CD4-positive, alpha-beta memory T cell (primary cell): ENCODE measurements around the gene PGK1. TPM values are rescaled to one million over a fixed set of nuclear protein-coding genes. Genes with fewer than 3 reads are reported as not detected.

Experiments used
- CTCF ChIA-PET: fragments of 350-600 bp; sonication (Branson Sonifier 250); formaldehyde crosslinking; loops from one replicate; lab custom pipeline; 2021; ENCODE audit warnings: inconsistent platforms; ENCODE audit not compliant: partially characterized antibody; lab: Charles Lee
- POLR2A ChIA-PET: fragments of 350-600 bp; sonication (Branson Sonifier 250); formaldehyde crosslinking; loops from one replicate; lab custom pipeline; 2021; ENCODE audit not compliant: partially characterized antibody; lab: Charles Lee
- DNase-seq, 5 donors: peaks; one replicate each; pipeline versions ENCODE4 v3.0.0 to v3.0.0-alpha.2; 2020 to 2022; ENCODE audit warnings: mixed read lengths in 1 of 5
- H3K27ac ChIP-seq: one replicate; pipeline ENCODE4 v1.7.0; 2013; ENCODE audit warnings: low read depth, low read length
- H3K27me3 ChIP-seq: 2 replicates; pipeline ENCODE4 v1.7.0; 2013; ENCODE audit warnings: mild to moderate bottlenecking, low read length, moderate library complexity; ENCODE audit not compliant: insufficient read depth
- H3K36me3 ChIP-seq: 2 replicates; pipeline ENCODE4 v1.7.0; 2013; ENCODE audit warnings: mild to moderate bottlenecking, low read length, moderate library complexity; ENCODE audit not compliant: insufficient read depth
- H3K4me1 ChIP-seq: 2 replicates; pipeline ENCODE4 v1.7.0; 2013; ENCODE audit warnings: mild to moderate bottlenecking, low read length, moderate library complexity; ENCODE audit not compliant: insufficient read depth
- H3K4me3 ChIP-seq, 2 donors: one replicate each; pipeline ENCODE4 v1.7.0; 2013; ENCODE audit warnings: low read length in 2 of 2, mild to moderate bottlenecking in 1 of 2
- H3K9me3 ChIP-seq, 2 donors: one replicate each; pipeline ENCODE4 v1.7.0; 2013; ENCODE audit warnings: low read length in 2 of 2, control low read depth in 1 of 2; ENCODE audit not compliant: control insufficient read depth in 1 of 2
- H3K27ac Mint-ChIP-seq, 7 donors: one replicate each; pipeline ENCODE4 v1.8.0; 2020 to 2021; ENCODE audit warnings: mixed read lengths in 7 of 7, mild to moderate bottlenecking in 6 of 7, inconsistent platforms in 3 of 7, moderate library complexity in 3 of 7
- H3K27me3 Mint-ChIP-seq, 2 donors: one replicate each; pipeline ENCODE4 v1.8.0; 2020 to 2021; ENCODE audit warnings: mixed read lengths in 2 of 2
- H3K36me3 Mint-ChIP-seq, 2 donors: one replicate each; pipeline ENCODE4 v1.8.0; 2020 to 2021; ENCODE audit warnings: mixed read lengths in 2 of 2, inconsistent platforms in 1 of 2, mild to moderate bottlenecking in 1 of 2
- H3K4me1 Mint-ChIP-seq, 4 donors: one replicate each; pipeline ENCODE4 v1.8.0; 2020 to 2021; ENCODE audit warnings: mixed read lengths in 4 of 4, mild to moderate bottlenecking in 1 of 4
- H3K4me3 Mint-ChIP-seq, 8 donors: one replicate each; pipeline ENCODE4 v1.8.0; 2020 to 2021; ENCODE audit warnings: mixed read lengths in 8 of 8, mild to moderate bottlenecking in 7 of 8, moderate library complexity in 6 of 8, inconsistent platforms in 3 of 8
- H3K9me3 Mint-ChIP-seq, 8 donors: one replicate each; pipeline ENCODE4 v1.8.0; 2020 to 2021; ENCODE audit warnings: mixed read lengths in 8 of 8, mild to moderate bottlenecking in 5 of 8, inconsistent platforms in 3 of 8, moderate library complexity in 1 of 8
- intact Hi-C: fragments of 100-400 bp; cut with micrococcal nuclease; formaldehyde crosslinking; loops from one replicate; pipeline ENCODE4 v1.15.1; 2023
- polyA plus RNA-seq, 2 donors: library from polyadenylated mRNA; unstranded; fragments of 300-500 nt; fragmentation: Illumina TruSeq; gene quantifications; one replicate each; pipeline ENCODE4 v1.2.3, GENCODE V29; 2021
- total RNA-seq, 2 experiments: library from RNA; stranded (reverse); gene quantifications; one replicate each; pipeline ENCODE4 v1.2.3, GENCODE V29; 2021

PGK1 gene
- total and polyA plus RNA-seq, 4 experiments from 2014 or later: 205 to 867 (median 335) TPM

- peaks cover 30 to 79% of the 10 kb centered on the region in 2 donors for H3K36me3 Mint-ChIP-seq
- peaks cover 0 to 4% (median 0%) of the 10 kb centered on the region in 8 donors for H3K9me3 Mint-ChIP-seq
- Histone ChIP-seq H3K27me3 (no peaks in the 10 kb centered on the region), H3K4me1 (peaks cover 53% of the 10 kb centered on the region), H3K36me3 (peaks cover 58% of the 10 kb centered on the region), H3K9me3 (no peaks in the 10 kb centered on the region), H3K27ac (no peak overlapping the region), H3K4me3 (no peak overlapping the region)
- no peaks in the 10 kb centered on the region for H3K27me3 Mint-ChIP-seq
- H3K27ac Mint-ChIP-seq: peak overlapping the region in 4 of 7 donors; percentile 1 to 84 (median 66)
- H3K4me3 Mint-ChIP-seq: peak overlapping the region in 2 of 8 donors; percentile 26 to 55
- POLR2A ChIA-PET: interaction anchor here (1.2 kb wide), 1 partner anchor 17 kb away, joined by 3 read pairs; no protein-coding TSS in a partner anchor
- DNase-seq: no peak
- intact Hi-C loops: no loop called here
- CTCF ChIA-PET: no interaction called here
- H3K4me1 Mint-ChIP-seq: peaks cover 14 to 60% (median 37%) of the 10 kb centered on the region in 4 donors
Observed at GRCh38 chrX:78116365-78116764, 12.3 kb downstream of the PGK1 start.

- H3K27ac Mint-ChIP-seq: peak overlapping the region in 5 of 7 donors; percentile 1 to 78 (median 55)
- H3K4me1 ChIP-seq: peaks cover 53% of the 10 kb centered on the region
- peaks cover 56% of the 10 kb centered on the region for H3K36me3 ChIP-seq
- H3K4me1 Mint-ChIP-seq: peaks cover 11 to 56% (median 35%) of the 10 kb centered on the region in 4 donors
- no peak overlapping the region for H3K27ac ChIP-seq
- H3K4me3 Mint-ChIP-seq: peak overlapping the region in 1 of 8 donors; percentile 55
- H3K9me3 Mint-ChIP-seq: peaks cover 0 to 4% (median 0%) of the 10 kb centered on the region in 8 donors
- intact Hi-C loops: no loop called here
- no peak for DNase-seq
- no peak overlapping the region for H3K4me3 ChIP-seq
- no peaks in the 10 kb centered on the region for H3K27me3 ChIP-seq
- no peaks in the 10 kb centered on the region for H3K9me3 ChIP-seq
- peaks cover 27 to 79% of the 10 kb centered on the region in 2 donors for H3K36me3 Mint-ChIP-seq
- POLR2A ChIA-PET: interaction anchor here (1.2 to 1.3 kb wide), 3 partner anchors 12 to 17 kb away, joined by 3 read pairs; partner anchors contain the start of gene PGK1
- CTCF ChIA-PET: no interaction called here
- no peaks in the 10 kb centered on the region for H3K27me3 Mint-ChIP-seq
Observed at GRCh38 chrX:78116766-78117165, 12.7 kb downstream of the PGK1 start.

GRCh38 chrX:78118628-78119027 is 14.6 kb downstream of the PGK1 start:
- H3K4me1 ChIP-seq: peaks cover 41% of the 10 kb centered on the region
- POLR2A ChIA-PET: no interaction called here
- no peak overlapping the region for H3K4me3 ChIP-seq
- H3K27me3 ChIP-seq: no peaks in the 10 kb centered on the region
- H3K9me3 ChIP-seq: no peaks in the 10 kb centered on the region
- no peak overlapping the region for H3K27ac ChIP-seq
- intact Hi-C loops: no loop called here
- Mint-ChIP-seq H3K9me3 (peaks cover 0 to 2% (median 0%) of the 10 kb centered on the region in 8 donors), H3K4me1 (peaks cover 14 to 48% (median 33%) of the 10 kb centered on the region in 4 donors), H3K27ac (peak overlapping the region in 5 of 7 donors; percentile 30 to 65 (median 61)), H3K4me3 (no peak overlapping the region), H3K36me3 (peaks cover 30 to 85% of the 10 kb centered on the region in 2 donors), H3K27me3 (no peaks in the 10 kb centered on the region)
- peaks cover 59% of the 10 kb centered on the region for H3K36me3 ChIP-seq
- DNase-seq: no peak
- CTCF ChIA-PET: no interaction called here

- peaks cover 0 to 2% (median 0%) of the 10 kb centered on the region in 8 donors for H3K9me3 Mint-ChIP-seq
- no peak overlapping the region for H3K27ac ChIP-seq
- no peak for DNase-seq
- peak overlapping the region in 1 of 8 donors; percentile 24 for H3K4me3 Mint-ChIP-seq
- ChIA-PET CTCF (no interaction called here), POLR2A (interaction anchor here (1.9 kb wide), 1 partner anchor 20 kb away, joined by 4 read pairs; the partner anchor contains the start of gene TAF9B)
- peaks cover 32% of the 10 kb centered on the region for H3K4me1 ChIP-seq
- no peak overlapping the region for H3K4me3 ChIP-seq
- no peaks in the 10 kb centered on the region for H3K27me3 ChIP-seq
- no peaks in the 10 kb centered on the region for H3K27me3 Mint-ChIP-seq
- H3K27ac Mint-ChIP-seq: peak overlapping the region in 6 of 7 donors; percentile 24 to 72 (median 40)
- no peaks in the 10 kb centered on the region for H3K9me3 ChIP-seq
- peaks cover 58% of the 10 kb centered on the region for H3K36me3 ChIP-seq
- peaks cover 25 to 86% of the 10 kb centered on the region in 2 donors for H3K36me3 Mint-ChIP-seq
- H3K4me1 Mint-ChIP-seq: peaks cover 11 to 44% (median 29%) of the 10 kb centered on the region in 4 donors
- intact Hi-C loops: loop anchor here (5.0 to 10.0 kb wide), 3 partner anchors 435 to 963 kb away; no protein-coding TSS in a partner anchor
Observed at GRCh38 chrX:78119521-78120227, 15.6 kb downstream of the PGK1 start.

- peak overlapping the region in 3 of 7 donors; percentile 40 to 81 (median 57) for H3K27ac Mint-ChIP-seq
- peaks cover 0 to 2% (median 0%) of the 10 kb centered on the region in 8 donors for H3K9me3 Mint-ChIP-seq
- no peak overlapping the region for H3K4me3 Mint-ChIP-seq
- intact Hi-C loops: loop anchor here (5.0 to 10.0 kb wide), 3 partner anchors 432 to 959 kb away; no protein-coding TSS in a partner anchor
- H3K4me3 ChIP-seq: no peak overlapping the region
- peaks cover 5% of the 10 kb centered on the region for H3K4me1 ChIP-seq
- peaks cover 7 to 26% (median 12%) of the 10 kb centered on the region in 4 donors for H3K4me1 Mint-ChIP-seq
- no peak for DNase-seq
- ChIA-PET CTCF (no interaction called here), POLR2A (no interaction called here)
- no peaks in the 10 kb centered on the region for H3K27me3 ChIP-seq
- no peaks in the 10 kb centered on the region for H3K27me3 Mint-ChIP-seq
- H3K27ac ChIP-seq: no peak overlapping the region
- H3K36me3 Mint-ChIP-seq: peaks cover 21 to 81% of the 10 kb centered on the region in 2 donors
- no peaks in the 10 kb centered on the region for H3K9me3 ChIP-seq
- H3K36me3 ChIP-seq: peaks cover 40% of the 10 kb centered on the region
Observed at GRCh38 chrX:78123190-78123589, 19.1 kb downstream of the PGK1 start.

GRCh38 chrX:78124307-78124706 is 20.3 kb downstream of the PGK1 start:
- H3K4me3 Mint-ChIP-seq: peak overlapping the region in 1 of 8 donors; percentile 10
- H3K4me1 Mint-ChIP-seq: peaks cover 3 to 18% (median 8%) of the 10 kb centered on the region in 4 donors
- peak overlapping the region in 5 of 7 donors; percentile 53 to 83 (median 70) for H3K27ac Mint-ChIP-seq
- peaks cover 36% of the 10 kb centered on the region for H3K36me3 ChIP-seq
- no peaks in the 10 kb centered on the region for H3K27me3 Mint-ChIP-seq
- intact Hi-C loops: loop anchor here (5.0 to 10.0 kb wide), 3 partner anchors 430 to 958 kb away; no protein-coding TSS in a partner anchor
- H3K27ac ChIP-seq: no peak overlapping the region
- CTCF ChIA-PET: interaction anchor here (0.9 to 1.3 kb wide), 2 partner anchors 13 to 15 kb away, joined by 3 to 5 read pairs; partner anchors contain the start of gene TAF9B
- DNase-seq: peak in 1 of 5 donors; percentile 12
- H3K4me1 ChIP-seq: peaks cover 5% of the 10 kb centered on the region
- peaks cover 15 to 78% of the 10 kb centered on the region in 2 donors for H3K36me3 Mint-ChIP-seq
- peaks cover 0 to 2% (median 0%) of the 10 kb centered on the region in 8 donors for H3K9me3 Mint-ChIP-seq
- H3K27me3 ChIP-seq: no peaks in the 10 kb centered on the region
- POLR2A ChIA-PET: interaction anchor here (1.0 kb wide), 1 partner anchor 15 kb away, joined by 4 read pairs; the partner anchor contains the start of gene TAF9B
- no peaks in the 10 kb centered on the region for H3K9me3 ChIP-seq
- no peak overlapping the region for H3K4me3 ChIP-seq
